ENCODE data around the gene NAALADL2. TPM values are rescaled to one million over a fixed set of nuclear protein-coding genes. Genes with fewer than 3 reads are reported as not detected.

The NAALADL2 gene
- polyA plus RNA-seq, 2 of the 4 experiments (the other 2 are of a cell fraction), result 0.09 to 0.28 TPM

DNA sequence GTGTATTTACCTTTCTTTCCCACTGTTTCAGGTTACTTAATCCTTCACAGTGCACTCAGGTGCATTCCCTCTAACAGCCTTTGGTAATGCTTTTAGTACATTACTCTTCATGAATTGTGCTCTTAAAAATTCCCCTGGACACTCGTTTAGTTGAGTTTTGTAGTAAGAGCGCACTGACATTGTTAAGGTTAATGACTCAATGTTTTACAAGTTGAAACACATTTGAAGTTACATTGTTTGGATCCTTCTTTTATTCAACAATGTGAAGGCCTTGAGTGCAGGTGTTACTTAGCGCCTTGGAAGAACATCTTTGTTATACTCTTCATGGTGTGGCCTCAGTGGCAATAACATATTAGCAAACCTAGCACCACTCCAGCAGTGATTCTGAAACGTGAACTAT is 739.6 kb downstream of the NAALADL2 start:
- no peak for FAIRE-seq
- H3K4me3 ChIP-seq, result no peak overlapping the region
- no peak for DNase-seq (ENCODE audit: low read depth in 1 of 2, low spot score in 1 of 2)
- H3K27ac ChIP-seq, result no peak overlapping the region
- H3K4me2 ChIP-seq, result no peak overlapping the region
- no peaks in the 10 kb centered on the region for H3K4me1 ChIP-seq
- 39% methylated on average over 4 of the region's 4 CpGs for WGBS (ENCODE audit: missing lambda C conversion rate)
- ChIA-PET CTCF (no interaction called here), POLR2A (no interaction called here)
- ATAC-seq, result no peak
- no peaks in the 10 kb centered on the region for H3K9me3 ChIP-seq
- no peak for TF ChIP-seq FOXS1 (CRISPR knock-in tag; IDR thresholded peaks at IDR 0.05)
- no peak for TF ChIP-seq RCOR1 (IDR thresholded peaks at IDR 0.05; ENCODE audit: low read depth, low read length)
- TF ChIP-seq, protein P1, sequence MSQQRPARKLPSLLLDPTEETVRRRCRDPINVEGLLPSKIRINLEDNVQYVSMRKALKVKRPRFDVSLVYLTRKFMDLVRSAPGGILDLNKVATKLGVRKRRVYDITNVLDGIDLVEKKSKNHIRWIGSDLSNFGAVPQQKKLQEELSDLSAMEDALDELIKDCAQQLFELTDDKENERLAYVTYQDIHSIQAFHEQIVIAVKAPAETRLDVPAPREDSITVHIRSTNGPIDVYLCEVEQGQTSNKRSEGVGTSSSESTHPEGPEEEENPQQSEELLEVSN (IDR thresholded peaks at IDR 0.05; ENCODE audit: borderline replicate concordance, low read depth), result no peak
- TF ChIP-seq HDAC2 (IDR thresholded peaks at IDR 0.05), result no peak
- TF ChIP-seq, protein P2, sequence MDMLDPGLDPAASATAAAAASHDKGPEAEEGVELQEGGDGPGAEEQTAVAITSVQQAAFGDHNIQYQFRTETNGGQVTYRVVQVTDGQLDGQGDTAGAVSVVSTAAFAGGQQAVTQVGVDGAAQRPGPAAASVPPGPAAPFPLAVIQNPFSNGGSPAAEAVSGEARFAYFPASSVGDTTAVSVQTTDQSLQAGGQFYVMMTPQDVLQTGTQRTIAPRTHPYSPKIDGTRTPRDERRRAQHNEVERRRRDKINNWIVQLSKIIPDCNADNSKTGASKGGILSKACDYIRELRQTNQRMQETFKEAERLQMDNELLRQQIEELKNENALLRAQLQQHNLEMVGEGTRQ (IDR thresholded peaks at IDR 0.05), result no peak
- TF ChIP-seq SREBF2 (IDR thresholded peaks at IDR 0.05), result no peak
- TF ChIP-seq EP300 (IDR thresholded peaks at IDR 0.05), result no peak
- no peak for TF ChIP-seq KDM5A (IDR thresholded peaks at IDR 0.05)
- no peak for TF ChIP-seq MYC (IDR thresholded peaks at IDR 0.05; ENCODE audit: borderline replicate concordance, low read length)
- TF ChIP-seq NPAS2 (CRISPR knock-in tag; IDR thresholded peaks at IDR 0.05; ENCODE audit: borderline replicate concordance), result no peak
- TF ChIP-seq ZFP36 (IDR thresholded peaks at IDR 0.05; ENCODE audit: borderline replicate concordance, partially characterized antibody), result no peak
- no peak for TF ChIP-seq FOSL2 (IDR thresholded peaks at IDR 0.05)
- TF ChIP-seq FOSL2 (CRISPR knock-in tag; IDR thresholded peaks at IDR 0.05), result no peak
- TF ChIP-seq CHD2 (IDR thresholded peaks at IDR 0.05; ENCODE audit: low read length, partially characterized antibody), result no peak
- TF ChIP-seq JUNB (IDR thresholded peaks at IDR 0.05), result no peak
- no peak for TF ChIP-seq GATA3 (IDR thresholded peaks at IDR 0.05; ENCODE audit: borderline replicate concordance)
- no peak for TF ChIP-seq EHF (CRISPR knock-in tag; IDR thresholded peaks at IDR 0.05)
- no peak for TF ChIP-seq MAFK (IDR thresholded peaks at IDR 0.05; ENCODE audit: partially characterized antibody)
- TF ChIP-seq, protein P3, sequence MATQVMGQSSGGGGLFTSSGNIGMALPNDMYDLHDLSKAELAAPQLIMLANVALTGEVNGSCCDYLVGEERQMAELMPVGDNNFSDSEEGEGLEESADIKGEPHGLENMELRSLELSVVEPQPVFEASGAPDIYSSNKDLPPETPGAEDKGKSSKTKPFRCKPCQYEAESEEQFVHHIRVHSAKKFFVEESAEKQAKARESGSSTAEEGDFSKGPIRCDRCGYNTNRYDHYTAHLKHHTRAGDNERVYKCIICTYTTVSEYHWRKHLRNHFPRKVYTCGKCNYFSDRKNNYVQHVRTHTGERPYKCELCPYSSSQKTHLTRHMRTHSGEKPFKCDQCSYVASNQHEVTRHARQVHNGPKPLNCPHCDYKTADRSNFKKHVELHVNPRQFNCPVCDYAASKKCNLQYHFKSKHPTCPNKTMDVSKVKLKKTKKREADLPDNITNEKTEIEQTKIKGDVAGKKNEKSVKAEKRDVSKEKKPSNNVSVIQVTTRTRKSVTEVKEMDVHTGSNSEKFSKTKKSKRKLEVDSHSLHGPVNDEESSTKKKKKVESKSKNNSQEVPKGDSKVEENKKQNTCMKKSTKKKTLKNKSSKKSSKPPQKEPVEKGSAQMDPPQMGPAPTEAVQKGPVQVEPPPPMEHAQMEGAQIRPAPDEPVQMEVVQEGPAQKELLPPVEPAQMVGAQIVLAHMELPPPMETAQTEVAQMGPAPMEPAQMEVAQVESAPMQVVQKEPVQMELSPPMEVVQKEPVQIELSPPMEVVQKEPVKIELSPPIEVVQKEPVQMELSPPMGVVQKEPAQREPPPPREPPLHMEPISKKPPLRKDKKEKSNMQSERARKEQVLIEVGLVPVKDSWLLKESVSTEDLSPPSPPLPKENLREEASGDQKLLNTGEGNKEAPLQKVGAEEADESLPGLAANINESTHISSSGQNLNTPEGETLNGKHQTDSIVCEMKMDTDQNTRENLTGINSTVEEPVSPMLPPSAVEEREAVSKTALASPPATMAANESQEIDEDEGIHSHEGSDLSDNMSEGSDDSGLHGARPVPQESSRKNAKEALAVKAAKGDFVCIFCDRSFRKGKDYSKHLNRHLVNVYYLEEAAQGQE (IDR thresholded peaks at IDR 0.05), result no peak
- no peak for TF ChIP-seq RAD21 (conservative IDR thresholded peaks at IDR 0.05 in 1 of 2, IDR thresholded peaks at IDR 0.05 in 1 of 2)
- no peak for TF ChIP-seq POLR2A (IDR thresholded peaks at IDR 0.05; ENCODE audit: low read length)

DNA sequence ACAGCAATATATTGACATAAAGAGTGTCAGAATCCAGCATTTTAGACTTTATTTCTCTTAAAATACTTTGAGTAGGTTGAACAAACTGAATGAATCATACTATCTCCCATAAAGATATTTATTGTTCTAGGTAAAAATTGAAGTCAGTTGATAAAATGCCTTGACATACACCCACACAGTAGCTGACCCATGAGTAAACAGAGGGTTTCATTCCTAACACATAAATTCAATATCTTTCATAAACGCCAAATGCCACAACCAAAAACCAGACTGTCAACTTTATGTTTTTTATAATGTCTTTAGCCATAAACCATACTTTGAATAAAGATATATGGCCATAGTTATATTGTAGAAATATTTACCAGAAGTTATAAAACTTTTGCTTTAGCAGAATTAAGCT is 742.4 kb downstream of the NAALADL2 start:
- Histone ChIP-seq H3K9me3 (no peaks in the 10 kb centered on the region), H3K4me2 (no peak overlapping the region), H3K4me3 (no peak overlapping the region), H3K27ac (no peak overlapping the region), H3K4me1 (no peaks in the 10 kb centered on the region)
- WGBS (ENCODE audit: missing lambda C conversion rate), result 38% methylated on average over 1 of the region's 1 CpG
- CTCF ChIA-PET, result no interaction called here
- FAIRE-seq (no peak), ATAC-seq (no peak), DNase-seq (ENCODE audit: low read depth in 1 of 2, low spot score in 1 of 2) (no peak)
- POLR2A ChIA-PET, result no interaction called here
- no peak for TF ChIP-seq NFE2L2 (conservative IDR thresholded peaks at IDR 0.05; ENCODE audit: low read length)
- no peak for TF ChIP-seq HDAC2 (IDR thresholded peaks at IDR 0.05)
- TF ChIP-seq RFX5 (IDR thresholded peaks at IDR 0.05), result no peak
- TF ChIP-seq EP300 (IDR thresholded peaks at IDR 0.05), result no peak
- TF ChIP-seq, protein P4, sequence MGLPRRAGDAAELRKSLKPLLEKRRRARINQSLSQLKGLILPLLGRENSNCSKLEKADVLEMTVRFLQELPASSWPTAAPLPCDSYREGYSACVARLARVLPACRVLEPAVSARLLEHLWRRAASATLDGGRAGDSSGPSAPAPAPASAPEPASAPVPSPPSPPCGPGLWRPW (IDR thresholded peaks at IDR 0.05), result no peak
- TF ChIP-seq, protein P5, sequence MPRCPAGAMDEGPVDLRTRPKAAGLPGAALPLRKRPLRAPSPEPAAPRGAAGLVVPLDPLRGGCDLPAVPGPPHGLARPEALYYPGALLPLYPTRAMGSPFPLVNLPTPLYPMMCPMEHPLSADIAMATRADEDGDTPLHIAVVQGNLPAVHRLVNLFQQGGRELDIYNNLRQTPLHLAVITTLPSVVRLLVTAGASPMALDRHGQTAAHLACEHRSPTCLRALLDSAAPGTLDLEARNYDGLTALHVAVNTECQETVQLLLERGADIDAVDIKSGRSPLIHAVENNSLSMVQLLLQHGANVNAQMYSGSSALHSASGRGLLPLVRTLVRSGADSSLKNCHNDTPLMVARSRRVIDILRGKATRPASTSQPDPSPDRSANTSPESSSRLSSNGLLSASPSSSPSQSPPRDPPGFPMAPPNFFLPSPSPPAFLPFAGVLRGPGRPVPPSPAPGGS (IDR thresholded peaks at IDR 0.05), result no peak
- no peak for TF ChIP-seq CEBPB (IDR thresholded peaks at IDR 0.05)
- no peak for TF ChIP-seq JUN (IDR thresholded peaks at IDR 0.05)
- TF ChIP-seq, protein P6, sequence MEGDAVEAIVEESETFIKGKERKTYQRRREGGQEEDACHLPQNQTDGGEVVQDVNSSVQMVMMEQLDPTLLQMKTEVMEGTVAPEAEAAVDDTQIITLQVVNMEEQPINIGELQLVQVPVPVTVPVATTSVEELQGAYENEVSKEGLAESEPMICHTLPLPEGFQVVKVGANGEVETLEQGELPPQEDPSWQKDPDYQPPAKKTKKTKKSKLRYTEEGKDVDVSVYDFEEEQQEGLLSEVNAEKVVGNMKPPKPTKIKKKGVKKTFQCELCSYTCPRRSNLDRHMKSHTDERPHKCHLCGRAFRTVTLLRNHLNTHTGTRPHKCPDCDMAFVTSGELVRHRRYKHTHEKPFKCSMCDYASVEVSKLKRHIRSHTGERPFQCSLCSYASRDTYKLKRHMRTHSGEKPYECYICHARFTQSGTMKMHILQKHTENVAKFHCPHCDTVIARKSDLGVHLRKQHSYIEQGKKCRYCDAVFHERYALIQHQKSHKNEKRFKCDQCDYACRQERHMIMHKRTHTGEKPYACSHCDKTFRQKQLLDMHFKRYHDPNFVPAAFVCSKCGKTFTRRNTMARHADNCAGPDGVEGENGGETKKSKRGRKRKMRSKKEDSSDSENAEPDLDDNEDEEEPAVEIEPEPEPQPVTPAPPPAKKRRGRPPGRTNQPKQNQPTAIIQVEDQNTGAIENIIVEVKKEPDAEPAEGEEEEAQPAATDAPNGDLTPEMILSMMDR (IDR thresholded peaks at IDR 0.05), result no peak

Data from A549 (cell line).